ENCODE results near the gene DLL4.

Gene DLL4

DNA sequence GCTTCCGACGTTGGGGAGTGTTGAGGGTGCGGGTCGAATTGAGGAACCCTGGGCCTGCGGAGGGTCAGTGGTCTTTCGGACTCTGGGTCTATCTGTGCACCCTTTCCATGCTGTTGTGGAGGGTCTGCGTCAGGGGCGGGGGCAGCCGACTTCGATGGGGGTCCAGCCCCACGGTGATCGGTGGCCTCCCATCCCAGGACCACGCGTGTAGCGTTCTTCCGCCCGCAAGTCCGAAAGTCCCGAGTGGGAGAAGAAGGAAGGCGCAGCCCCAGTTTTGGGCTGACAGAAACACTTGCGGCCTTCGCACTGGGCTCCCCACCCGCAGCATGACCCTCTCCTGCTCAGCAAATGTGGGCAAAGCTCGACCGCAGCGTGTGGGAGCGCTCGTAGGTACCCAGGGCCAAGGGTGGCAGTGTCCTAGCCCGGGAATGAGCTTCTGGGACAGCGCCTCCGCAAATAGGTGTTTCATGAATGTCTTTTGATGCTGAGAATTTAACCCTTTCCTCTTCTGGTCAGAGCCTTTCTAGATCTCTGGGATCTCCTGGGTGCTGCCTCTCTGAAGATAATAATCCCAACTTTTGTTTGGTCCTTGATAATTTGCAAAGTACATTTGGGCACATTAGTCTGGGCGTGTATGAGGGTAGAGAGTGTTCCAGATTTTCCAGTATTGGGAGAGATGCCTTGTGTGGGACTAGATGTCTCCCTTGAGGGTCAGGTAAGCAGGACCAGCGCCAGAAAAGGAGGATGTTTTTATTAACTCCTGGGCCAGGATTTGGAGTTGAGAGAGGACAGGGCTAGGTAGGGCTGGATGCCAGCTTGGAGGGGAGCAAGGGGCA, 2.3 kb upstream of the DLL4 start:
- peak; percentile 79 for DNase-seq (ENCODE audit: low spot score)

DNA sequence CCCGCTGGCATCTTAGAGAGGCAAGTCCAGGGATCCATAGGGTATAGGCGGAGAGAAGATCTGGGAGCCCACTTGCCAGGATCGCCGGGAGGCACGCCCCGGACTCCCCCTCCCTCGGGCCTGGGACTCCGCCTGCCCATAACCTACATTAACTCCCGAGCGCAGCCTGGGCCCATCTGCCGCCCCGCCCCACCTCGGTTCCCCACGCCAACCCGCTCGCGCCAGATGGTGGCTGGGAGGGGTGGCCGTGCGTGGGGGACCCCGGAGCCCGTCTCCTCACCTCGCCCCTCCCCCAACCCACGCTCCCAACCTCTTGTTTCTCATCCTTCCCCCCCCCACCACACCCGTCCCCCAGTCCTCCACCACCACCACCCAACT, 1.7 kb upstream of the DLL4 start:
- no peak for DNase-seq (ENCODE audit: low spot score)

DNA sequence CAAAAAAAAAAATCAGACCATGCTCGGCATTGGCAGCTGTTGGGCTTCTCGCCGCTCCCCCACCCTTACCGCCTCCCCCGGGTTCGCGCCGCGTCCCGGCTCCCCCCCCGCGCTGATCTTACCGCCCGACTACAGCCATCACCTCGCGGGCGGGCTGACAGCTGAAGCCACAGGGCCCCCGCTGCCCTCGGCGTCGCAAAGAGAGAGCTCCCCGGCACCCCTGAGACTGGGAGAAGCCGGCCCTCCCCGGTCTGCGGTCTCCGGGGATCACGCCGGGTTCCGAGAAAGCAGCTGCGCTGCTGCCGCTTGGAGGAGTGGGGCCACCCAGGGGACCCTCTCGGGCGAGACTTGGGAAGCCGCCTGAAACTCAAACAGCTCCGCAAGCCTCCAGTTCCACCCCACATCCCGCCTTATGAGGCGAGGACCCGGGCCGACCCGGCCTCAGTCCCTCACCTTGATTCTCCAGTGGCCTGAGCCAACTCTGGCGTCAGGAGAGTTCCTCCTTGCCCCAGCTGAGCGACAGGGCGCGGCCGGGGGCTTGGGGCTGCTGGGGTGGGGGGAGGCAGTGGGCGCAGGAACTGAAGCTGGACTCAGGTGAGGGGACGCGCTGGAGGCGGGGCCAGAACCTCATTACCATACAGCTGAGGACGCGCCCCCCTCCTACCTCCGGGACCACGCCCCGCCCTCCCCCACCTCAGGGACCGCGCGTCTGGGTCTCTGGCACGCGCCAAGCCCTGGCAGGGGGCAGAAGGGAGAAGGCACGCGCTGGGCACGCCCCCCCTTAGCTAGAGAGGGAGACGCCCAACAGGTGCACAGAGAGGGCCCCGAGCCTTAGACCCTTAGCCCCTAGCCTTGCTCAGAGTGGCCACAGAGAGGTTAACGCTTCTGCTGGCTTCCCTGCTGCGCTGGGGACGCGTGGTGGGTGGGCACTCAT, 1.0 kb upstream of the DLL4 start:
- DNase-seq (ENCODE audit: low spot score), result no peak

DNA sequence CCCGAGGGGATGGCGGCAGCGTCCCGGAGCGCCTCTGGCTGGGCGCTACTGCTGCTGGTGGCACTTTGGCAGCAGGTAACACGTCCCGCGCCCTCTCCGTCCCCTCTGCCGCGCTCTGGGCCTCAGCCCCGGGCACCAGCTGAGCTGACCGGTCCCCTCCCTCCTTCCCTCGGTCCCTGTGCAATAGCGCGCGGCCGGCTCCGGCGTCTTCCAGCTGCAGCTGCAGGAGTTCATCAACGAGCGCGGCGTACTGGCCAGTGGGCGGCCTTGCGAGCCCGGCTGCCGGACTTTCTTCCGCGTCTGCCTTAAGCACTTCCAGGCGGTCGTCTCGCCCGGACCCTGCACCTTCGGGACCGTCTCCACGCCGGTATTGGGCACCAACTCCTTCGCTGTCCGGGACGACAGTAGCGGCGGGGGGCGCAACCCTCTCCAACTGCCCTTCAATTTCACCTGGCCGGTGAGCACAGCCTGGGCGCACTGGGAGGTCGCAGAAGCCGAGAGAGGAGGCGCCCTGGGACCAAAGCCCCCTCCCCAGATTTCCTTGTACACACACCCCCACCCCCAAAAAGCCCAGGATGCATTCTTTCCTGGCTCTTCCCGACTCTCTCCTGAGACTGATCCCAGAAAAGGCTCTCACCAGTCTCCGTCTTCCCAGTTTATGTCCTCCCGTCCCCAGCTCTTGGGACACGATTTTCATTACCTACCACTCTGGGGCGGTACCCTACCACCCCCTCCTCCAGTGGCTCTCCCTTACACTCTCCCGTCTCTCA, 705 bp downstream of the DLL4 start:
- no peak for DNase-seq (ENCODE audit: low spot score)

DNA sequence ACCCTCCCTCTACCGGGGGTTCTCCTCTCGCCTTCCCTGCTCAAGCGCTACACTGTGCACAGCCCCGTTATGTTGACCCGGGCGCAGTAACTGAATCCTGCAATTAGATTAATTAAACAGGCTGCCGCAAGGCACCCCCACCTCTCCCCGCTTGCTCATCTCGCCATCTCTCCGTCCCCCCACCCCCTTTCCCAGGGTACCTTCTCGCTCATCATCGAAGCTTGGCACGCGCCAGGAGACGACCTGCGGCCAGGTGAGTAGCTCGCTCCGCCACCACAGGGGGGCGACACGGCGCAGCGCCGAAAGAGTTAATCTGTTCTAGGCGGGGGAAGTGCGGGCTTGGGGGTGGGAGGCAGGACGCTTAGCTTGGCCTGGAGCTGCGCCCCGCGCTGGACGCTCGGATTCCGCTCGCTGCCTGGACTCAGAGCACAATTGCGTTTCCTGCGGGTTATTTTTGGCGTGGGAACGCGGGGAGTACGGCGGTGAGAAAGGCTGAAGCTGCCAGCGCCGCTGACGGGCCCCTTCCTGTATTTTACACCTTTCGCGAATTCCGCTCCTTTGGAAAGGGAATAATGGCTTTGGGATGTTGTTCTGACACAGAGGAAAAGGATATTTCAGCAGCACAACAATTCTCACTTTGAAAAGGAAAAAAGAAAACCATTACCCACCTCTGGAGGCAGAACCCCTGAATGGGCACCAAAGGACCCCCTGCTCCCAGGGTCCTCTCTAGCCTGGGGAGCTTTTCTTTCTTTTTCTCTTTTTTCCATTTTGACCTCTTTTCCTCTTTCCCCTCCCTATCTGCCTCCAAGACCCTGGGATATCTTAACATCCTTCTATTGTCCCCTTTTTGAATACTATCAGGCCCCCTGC, 1.5 kb downstream of the DLL4 start:
- peak; percentile 60 for DNase-seq (ENCODE audit: low spot score)

DNA sequence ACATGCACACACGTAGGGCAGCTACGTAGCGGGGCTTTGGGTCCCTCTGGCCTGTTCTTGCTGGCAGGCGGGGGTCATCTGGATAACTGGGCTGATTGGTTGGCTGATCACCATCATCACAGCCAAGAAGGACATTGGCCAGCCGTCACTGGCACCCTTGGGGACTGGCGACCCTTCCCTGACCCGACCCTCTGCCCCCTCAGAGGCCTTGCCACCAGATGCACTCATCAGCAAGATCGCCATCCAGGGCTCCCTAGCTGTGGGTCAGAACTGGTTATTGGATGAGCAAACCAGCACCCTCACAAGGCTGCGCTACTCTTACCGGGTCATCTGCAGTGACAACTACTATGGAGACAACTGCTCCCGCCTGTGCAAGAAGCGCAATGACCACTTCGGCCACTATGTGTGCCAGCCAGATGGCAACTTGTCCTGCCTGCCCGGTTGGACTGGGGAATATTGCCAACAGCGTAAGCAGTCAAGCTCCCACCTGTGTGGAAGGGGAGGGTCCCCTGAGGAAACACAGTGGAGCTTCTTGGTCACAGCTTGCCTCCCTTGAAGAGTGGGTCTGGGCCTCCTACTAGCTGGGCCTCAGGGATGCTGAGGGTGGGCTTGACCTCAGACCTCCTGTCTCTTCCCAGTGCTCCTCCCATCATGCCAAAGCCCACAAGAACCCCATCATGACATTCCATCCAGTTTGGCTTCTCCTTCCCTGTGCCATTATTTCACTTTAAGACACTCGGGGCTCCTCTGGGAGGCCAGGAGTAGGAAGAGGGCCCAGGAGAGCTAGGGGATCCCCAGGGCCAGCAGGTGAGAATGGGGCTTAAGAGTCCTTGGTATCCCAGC, 2.4 kb downstream of the DLL4 start:
- no peak for DNase-seq (ENCODE audit: low spot score)

DNA sequence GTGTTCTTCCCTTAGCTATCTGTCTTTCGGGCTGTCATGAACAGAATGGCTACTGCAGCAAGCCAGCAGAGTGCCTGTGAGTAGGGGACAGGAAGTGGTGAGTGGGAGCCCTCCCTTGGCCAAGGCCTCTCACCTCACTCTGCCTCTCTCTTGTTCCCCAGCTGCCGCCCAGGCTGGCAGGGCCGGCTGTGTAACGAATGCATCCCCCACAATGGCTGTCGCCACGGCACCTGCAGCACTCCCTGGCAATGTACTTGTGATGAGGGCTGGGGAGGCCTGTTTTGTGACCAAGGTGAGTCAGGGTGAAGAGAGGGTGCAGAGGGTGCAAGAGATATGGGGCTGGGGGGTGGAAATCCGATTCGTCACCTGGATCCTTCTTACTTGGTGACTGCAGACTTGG, 3.0 kb downstream of the DLL4 start:
- no peak for DNase-seq (ENCODE audit: low spot score)

DNA sequence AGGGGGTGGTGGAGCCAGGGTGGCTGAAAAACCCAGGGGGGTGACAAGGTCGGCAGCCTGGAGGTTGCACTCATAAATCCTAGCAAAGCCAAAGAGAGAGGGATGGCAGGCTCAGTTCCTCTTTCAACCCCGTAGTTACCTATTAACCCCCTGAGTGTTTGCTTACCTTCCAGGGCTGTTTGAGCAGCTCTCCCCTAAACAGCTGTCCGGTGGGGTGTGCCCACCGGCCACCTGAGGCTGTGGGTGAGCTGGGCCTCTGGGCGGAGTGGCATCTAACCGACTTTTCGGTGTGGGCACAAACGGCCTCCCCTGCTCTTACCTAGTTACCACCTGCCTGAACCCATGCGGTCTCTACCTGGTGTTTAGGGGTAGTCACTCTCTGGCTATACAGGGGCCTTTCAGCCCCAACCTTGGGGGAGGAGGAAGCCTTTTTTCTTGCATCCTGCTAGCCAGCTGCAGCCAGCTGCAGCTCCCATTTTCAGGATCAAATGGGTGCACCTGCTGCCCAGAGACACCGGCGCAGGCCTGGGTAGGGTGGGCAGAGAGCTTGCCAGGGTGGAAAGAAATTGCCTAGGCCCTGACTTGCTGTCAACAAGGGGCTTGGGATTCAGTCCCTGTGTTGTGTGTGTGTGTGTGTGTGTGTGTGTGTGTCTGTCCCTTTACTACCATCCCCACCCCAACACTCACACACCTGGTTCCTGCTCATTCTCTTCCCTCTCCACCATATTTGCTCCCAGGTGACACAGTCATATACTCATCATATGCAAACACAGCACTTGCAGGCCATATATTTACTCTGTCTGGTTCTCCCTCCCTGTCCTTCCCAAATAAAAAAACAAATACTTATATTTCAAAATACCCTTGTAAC, 3.7 kb downstream of the DLL4 start:
- DNase-seq (ENCODE audit: low spot score), result no peak

DNA sequence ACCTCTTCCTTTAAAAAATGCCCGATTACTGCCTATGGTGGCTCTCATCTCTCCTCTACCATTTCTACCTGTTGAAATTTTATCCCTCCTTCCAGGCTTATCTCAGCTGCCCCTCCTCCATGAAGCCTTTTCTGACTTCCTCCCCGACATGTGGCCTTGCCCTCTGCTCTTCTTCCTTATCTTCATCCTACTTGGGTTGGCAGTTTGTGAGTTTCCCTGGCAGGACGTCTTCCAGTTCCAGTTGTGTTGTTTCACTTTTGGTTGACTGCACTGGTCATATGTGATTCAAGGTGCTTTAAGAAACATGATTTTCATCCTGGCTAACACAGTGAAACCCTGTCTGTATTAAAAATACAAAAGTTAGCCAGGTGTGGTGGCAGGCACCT, 4.4 kb downstream of the DLL4 start:
- DNase-seq (ENCODE audit: low spot score), result no peak

DNA sequence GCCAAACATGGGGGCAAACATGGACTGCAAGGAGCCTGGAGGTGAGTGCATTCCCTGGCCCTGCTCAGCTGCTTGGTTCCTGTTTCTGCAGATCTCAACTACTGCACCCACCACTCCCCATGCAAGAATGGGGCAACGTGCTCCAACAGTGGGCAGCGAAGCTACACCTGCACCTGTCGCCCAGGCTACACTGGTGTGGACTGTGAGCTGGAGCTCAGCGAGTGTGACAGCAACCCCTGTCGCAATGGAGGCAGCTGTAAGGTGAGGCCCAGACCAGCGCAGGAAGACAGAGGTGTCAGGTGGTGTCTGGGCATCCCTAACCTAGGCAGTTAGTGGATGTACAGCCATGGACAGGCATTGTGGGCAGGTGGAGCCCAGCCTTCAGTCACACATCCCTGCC, 5.3 kb downstream of the DLL4 start:
- DNase-seq (ENCODE audit: low spot score), result no peak

DNA sequence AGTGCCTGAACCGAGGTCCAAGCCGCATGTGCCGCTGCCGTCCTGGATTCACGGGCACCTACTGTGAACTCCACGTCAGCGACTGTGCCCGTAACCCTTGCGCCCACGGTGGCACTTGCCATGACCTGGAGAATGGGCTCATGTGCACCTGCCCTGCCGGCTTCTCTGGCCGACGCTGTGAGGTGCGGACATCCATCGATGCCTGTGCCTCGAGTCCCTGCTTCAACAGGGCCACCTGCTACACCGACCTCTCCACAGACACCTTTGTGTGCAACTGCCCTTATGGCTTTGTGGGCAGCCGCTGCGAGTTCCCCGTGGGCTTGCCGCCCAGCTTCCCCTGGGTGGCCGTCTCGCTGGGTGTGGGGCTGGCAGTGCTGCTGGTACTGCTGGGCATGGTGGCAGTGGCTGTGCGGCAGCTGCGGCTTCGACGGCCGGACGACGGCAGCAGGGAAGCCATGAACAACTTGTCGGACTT, 7.1 kb downstream of the DLL4 start:
- DNase-seq (ENCODE audit: low spot score), result no peak

DNA sequence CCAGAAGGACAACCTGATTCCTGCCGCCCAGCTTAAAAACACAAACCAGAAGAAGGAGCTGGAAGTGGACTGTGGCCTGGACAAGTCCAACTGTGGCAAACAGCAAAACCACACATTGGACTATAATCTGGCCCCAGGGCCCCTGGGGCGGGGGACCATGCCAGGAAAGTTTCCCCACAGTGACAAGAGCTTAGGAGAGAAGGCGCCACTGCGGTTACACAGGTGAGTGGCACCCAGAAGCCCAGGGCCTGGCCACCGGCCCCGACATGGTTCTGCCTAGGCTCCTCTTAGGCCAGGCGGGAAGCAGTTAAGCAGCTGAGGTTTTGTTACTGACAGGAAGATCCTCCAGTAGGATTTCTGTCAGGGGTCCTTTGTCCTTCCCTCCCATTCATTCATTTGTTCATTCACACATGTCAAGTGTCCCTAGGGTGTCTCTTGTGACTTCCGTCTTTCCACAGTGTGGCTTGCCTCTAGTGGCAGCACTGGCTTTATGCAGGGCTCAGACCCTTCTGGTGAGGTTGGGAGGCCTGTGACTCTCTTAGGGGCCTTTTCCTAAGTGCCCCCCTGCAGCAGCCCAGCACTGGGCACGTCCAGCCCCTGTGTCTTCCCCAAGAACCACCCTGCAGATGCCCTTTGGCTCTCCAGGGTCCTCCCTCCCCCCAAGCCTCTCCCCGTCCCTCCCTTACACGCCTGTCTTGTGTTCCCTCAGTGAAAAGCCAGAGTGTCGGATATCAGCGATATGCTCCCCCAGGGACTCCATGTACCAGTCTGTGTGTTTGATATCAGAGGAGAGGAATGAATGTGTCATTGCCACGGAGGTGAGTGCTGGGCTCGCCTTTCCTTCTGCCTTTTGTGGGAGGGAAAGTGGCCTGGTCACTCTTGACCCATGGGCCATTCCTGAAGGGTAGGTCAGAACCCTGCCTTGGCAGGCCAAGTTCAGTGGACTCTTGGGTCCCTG, 7.8 kb downstream of the DLL4 start:
- no peak for DNase-seq (ENCODE audit: low spot score)

DNA sequence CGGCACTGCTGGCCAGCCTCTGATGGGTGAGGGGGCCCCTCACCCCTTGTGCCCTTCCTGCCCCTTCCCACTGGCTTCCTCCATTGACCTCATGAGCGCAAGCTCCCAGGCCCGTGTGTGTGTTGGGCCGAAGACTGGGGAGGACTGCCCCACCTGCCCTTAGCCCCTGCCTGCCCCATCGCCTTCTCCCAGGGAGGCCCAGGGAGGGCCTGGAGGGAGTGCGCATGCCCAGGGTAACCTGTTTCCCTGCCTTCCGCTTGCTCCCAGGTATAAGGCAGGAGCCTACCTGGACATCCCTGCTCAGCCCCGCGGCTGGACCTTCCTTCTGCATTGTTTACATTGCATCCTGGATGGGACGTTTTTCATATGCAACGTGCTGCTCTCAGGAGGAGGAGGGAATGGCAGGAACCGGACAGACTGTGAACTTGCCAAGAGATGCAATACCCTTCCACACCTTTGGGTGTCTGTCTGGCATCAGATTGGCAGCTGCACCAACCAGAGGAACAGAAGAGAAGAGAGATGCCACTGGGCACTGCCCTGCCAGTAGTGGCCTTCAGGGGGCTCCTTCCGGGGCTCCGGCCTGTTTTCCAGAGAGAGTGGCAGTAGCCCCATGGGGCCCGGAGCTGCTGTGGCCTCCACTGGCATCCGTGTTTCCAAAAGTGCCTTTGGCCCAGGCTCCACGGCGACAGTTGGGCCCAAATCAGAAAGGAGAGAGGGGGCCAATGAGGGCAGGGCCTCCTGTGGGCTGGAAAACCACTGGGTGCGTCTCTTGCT, 8.8 kb downstream of the DLL4 start:
- peak; percentile 77 for DNase-seq (ENCODE audit: low spot score)

DNA sequence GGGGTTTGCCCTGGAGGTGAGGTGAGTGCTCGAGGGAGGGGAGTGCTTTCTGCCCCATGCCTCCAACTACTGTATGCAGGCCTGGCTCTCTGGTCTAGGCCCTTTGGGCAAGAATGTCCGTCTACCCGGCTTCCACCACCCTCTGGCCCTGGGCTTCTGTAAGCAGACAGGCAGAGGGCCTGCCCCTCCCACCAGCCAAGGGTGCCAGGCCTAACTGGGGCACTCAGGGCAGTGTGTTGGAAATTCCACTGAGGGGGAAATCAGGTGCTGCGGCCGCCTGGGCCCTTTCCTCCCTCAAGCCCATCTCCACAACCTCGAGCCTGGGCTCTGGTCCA, 9.4 kb downstream of the DLL4 start:
- DNase-seq (ENCODE audit: low spot score), result no peak

DNA sequence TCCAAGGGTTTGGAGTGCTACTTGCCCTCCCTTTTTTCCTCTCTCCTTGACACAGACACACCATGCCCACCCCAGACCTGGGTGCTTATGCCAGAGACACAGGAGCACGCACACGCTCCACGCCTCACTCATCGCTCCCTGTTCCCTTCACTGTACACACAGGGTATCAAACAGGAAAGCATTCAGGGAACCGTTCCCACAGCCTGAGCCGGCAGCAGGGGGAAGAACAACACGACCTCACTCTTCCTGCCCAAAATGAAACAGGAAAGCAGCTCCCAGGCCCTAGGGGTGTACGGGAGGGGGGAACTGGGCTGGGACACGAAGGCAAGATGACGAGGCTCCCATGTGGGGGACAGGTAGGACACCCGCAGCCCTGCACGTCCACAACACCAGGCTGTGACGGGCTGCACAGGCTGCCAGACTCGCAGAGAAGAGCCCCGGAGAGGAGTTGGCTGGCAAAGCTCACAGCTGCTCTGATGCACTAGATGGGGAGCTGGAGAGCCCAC, 11.2 kb downstream of the DLL4 start:
- DNase-seq (ENCODE audit: low spot score), result no peak

DNA sequence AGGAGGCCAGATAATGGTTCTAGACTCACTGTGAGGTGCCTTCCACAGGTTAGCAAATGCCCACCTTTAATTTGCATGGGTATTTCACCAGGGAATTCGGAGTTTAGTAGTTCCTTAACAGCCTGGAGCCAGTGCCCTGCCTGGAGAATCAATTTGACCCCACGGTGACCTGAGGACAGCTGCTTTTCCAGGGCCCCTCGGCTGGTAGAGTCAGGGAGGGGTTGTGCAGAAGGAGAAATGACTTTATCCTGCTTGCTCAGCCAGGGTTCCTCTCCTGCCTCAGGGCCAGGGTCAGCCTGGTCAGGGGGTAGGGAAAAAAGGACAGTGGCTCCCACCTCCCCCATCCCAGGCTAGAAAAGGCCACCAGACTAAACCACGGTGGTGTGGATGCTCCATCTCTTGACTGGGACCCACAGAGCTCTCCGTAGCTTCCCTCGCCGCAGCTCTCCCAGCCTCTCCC, 12.0 kb downstream of the DLL4 start:
- DNase-seq (ENCODE audit: low spot score), result no peak

All from SW480 (cell line).